OCI-LY7 (cell line): ENCODE results near the gene BAIAP2L1. TPM values are rescaled to one million over a fixed set of nuclear protein-coding genes. Genes with fewer than 3 reads are reported as not detected.

Experiments used
- BruUV-seq: library from RNA; stranded (reverse); fragments of 400-500 nt; replicated peaks from 2 replicates; lab custom pipeline; 2021; lab: Mats Ljungman, UMichigan
- CTCF ChIA-PET: fragments of 300-600 bp; sonication (Branson Sonifier 250); formaldehyde crosslinking; loops from one replicate; lab custom pipeline; 2022; ENCODE audit warnings: antibody characterized with exemption; ENCODE audit not compliant: unreplicated experiment; lab: Charles Lee
- POLR2A ChIA-PET: fragments of 300-600 bp; sonication (Branson Sonifier 250); formaldehyde crosslinking; loops from one replicate; lab custom pipeline; 2022; ENCODE audit warnings: antibody characterized with exemption; lab: Charles Lee
- DNase-seq: peaks from one replicate; pipeline ENCODE4 v3.0.0-alpha.2; 2015; ENCODE audit warnings: low spot score
- H2AFZ ChIP-seq: fragments of 200-600 bp; sonication (generic), shearing (Covaris generic); 2 replicates; pipeline ENCODE4 v1.6.1; 2014; ENCODE audit warnings: mild to moderate bottlenecking, antibody characterized with exemption, low read length, moderate library complexity
- H3K27ac ChIP-seq: fragments of 200-600 bp; sonication (generic); 2 replicates; pipeline ENCODE4 v1.5.1; 2014; ENCODE audit warnings: mixed run types, low read depth, mild to moderate bottlenecking, moderate library complexity, low read length, inconsistent platforms; ENCODE audit not compliant: poor library complexity, severe bottlenecking
- H3K36me3 ChIP-seq: fragments of 200-600 bp; sonication (generic); 2 replicates; pipeline ENCODE4 v1.6.1; 2014; ENCODE audit warnings: mild to moderate bottlenecking, antibody characterized with exemption, low read length, moderate library complexity, mixed read lengths; ENCODE audit not compliant: insufficient read depth
- H3K4me1 ChIP-seq: fragments of 200-600 bp; sonication (generic); 2 replicates; pipeline ENCODE4 v1.5.1; 2014; ENCODE audit warnings: mild to moderate bottlenecking, low read length; ENCODE audit not compliant: insufficient read depth, poor library complexity, severe bottlenecking
- H3K4me2 ChIP-seq: fragments of 200-600 bp; sonication (generic); 2 replicates; pipeline ENCODE4 v1.6.1; 2014; ENCODE audit warnings: mild to moderate bottlenecking, low read length
- H3K4me3 ChIP-seq: fragments of 200-600 bp; sonication (generic); 2 replicates; pipeline ENCODE4 v1.5.1; 2014; ENCODE audit warnings: mild to moderate bottlenecking, low read depth, low read length; ENCODE audit not compliant: poor library complexity, severe bottlenecking
- H3K79me2 ChIP-seq: fragments of 200-600 bp; sonication (generic); 2 replicates; pipeline ENCODE4 v1.6.1; 2016; ENCODE audit warnings: low read depth, mild to moderate bottlenecking, low read length, moderate library complexity, mixed read lengths; ENCODE audit not compliant: insufficient read depth
- H3K9me2 ChIP-seq: fragments of 200-600 bp; sonication (generic); 2 replicates; pipeline ENCODE4 v1.6.1; 2016; ENCODE audit warnings: mild to moderate bottlenecking, low read length, mixed read lengths; ENCODE audit not compliant: insufficient read depth
- H3K9me3 ChIP-seq: fragments of 200-600 bp; sonication (generic); 2 replicates; pipeline ENCODE4 v1.6.1; 2014; ENCODE audit warnings: mild to moderate bottlenecking, mixed run types, low read length, mixed read lengths
- H4K20me1 ChIP-seq: fragments of 200-600 bp; sonication (generic); 2 replicates; pipeline ENCODE4 v1.6.1; 2014; ENCODE audit warnings: mild to moderate bottlenecking, antibody characterized with exemption, low read length, moderate library complexity, mixed read lengths; ENCODE audit not compliant: insufficient read depth
- CTCF ChIP-seq: fragments of 200-600 bp; sonication (generic); conservative IDR thresholded peaks from 2 replicates; pipeline ENCODE4 v1.5.1; 2014; ENCODE audit warnings: mild to moderate bottlenecking, antibody characterized with exemption, low read length, moderate library complexity, mixed read lengths
- EZH2phosphoT487 ChIP-seq: fragments of 200-600 bp; sonication (generic); IDR thresholded peaks from 2 replicates; pipeline ENCODE4 v1.6.1; 2018; ENCODE audit warnings: low read depth, borderline replicate concordance, mild to moderate bottlenecking, mixed run types, antibody characterized with exemption, low read length, moderate library complexity, mixed read lengths
- intact Hi-C: fragments of 100-400 bp; cut with micrococcal nuclease; formaldehyde crosslinking; loops from one replicate; pipeline ENCODE4 v1.10.0; 2022; ENCODE audit not compliant: unreplicated experiment
- total RNA-seq, 2 experiments: library from RNA; depleted of rRNA in 1 of 2; stranded (reverse); fragments of >200 nt in 1 of 2; shearing (Covaris generic) in 1 of 2; gene quantifications; 2 replicates each; pipeline ENCODE4 v1.2.3, GENCODE V29; 2014 to 2022

The BAIAP2L1 gene
- total RNA-seq, 2 experiments from 2014 or later: not detected

- intact Hi-C loops: no loop called here
- ChIA-PET POLR2A (no interaction called here), CTCF (interaction anchor here (0.6 kb wide), 1 partner anchor 401 kb away, joined by 5 read pairs; no protein-coding TSS in a partner anchor)
- H2AFZ ChIP-seq: no peak overlapping the region
- no peaks in the 10 kb centered on the region for H3K9me3 ChIP-seq
- H3K4me3 ChIP-seq: no peak overlapping the region
- H3K4me2 ChIP-seq: no peak overlapping the region
- H3K79me2 ChIP-seq: peaks cover 6% of the 10 kb centered on the region; the same call in 1 of the 2 replicates
- H4K20me1 ChIP-seq: no peaks in the 10 kb centered on the region
- no peak overlapping the region for H3K27ac ChIP-seq
- H3K4me1 ChIP-seq: peaks cover 32% of the 10 kb centered on the region
- no peaks in the 10 kb centered on the region for H3K9me2 ChIP-seq
- no peak for DNase-seq
- BruUV-seq: no TSS peak
- TF ChIP-seq EZH2phosphoT487: no peak
- no peak for TF ChIP-seq CTCF
- no peaks in the 10 kb centered on the region for H3K36me3 ChIP-seq
Observed at GRCh38 chr7:98248156-98248555, 152.7 kb downstream of the BAIAP2L1 start.

GRCh38 chr7:98244871-98245270 is 156.0 kb downstream of the BAIAP2L1 start:
- H2AFZ ChIP-seq: no peak overlapping the region
- no peaks in the 10 kb centered on the region for H3K79me2 ChIP-seq
- TF ChIP-seq CTCF: no peak
- TF ChIP-seq EZH2phosphoT487: no peak
- H3K4me2 ChIP-seq: no peak overlapping the region
- no peaks in the 10 kb centered on the region for H3K9me2 ChIP-seq
- peaks cover 11% of the 10 kb centered on the region for H3K4me1 ChIP-seq
- BruUV-seq: no TSS peak
- no peak overlapping the region for H3K27ac ChIP-seq
- H4K20me1 ChIP-seq: no peaks in the 10 kb centered on the region
- CTCF ChIA-PET: no interaction called here
- intact Hi-C loops: loop anchor here (5.0 kb wide), 1 partner anchor 78 kb away; no protein-coding TSS in a partner anchor
- H3K9me3 ChIP-seq: no peaks in the 10 kb centered on the region
- H3K4me3 ChIP-seq: no peak overlapping the region
- H3K36me3 ChIP-seq: no peaks in the 10 kb centered on the region
- no peak for DNase-seq
- POLR2A ChIA-PET: no interaction called here

GRCh38 chr7:98242934-98243333 is 158.0 kb downstream of the BAIAP2L1 start:
- CTCF ChIA-PET: no interaction called here
- Histone ChIP-seq H3K4me3 (no peak overlapping the region), H3K4me2 (no peak overlapping the region), H2AFZ (no peak overlapping the region), H3K36me3 (peaks cover 4% of the 10 kb centered on the region; the same call in 1 of the 2 replicates), H3K27ac (no peak overlapping the region), H3K9me2 (no peaks in the 10 kb centered on the region), H4K20me1 (no peaks in the 10 kb centered on the region), H3K4me1 (no peaks in the 10 kb centered on the region), H3K79me2 (no peaks in the 10 kb centered on the region), H3K9me3 (no peaks in the 10 kb centered on the region)
- intact Hi-C loops: loop anchor here (5.0 kb wide), 1 partner anchor 76 kb away; no protein-coding TSS in a partner anchor
- no TSS peak for BruUV-seq
- no peak for DNase-seq
- TF ChIP-seq EZH2phosphoT487 (no peak), CTCF (no peak)
- POLR2A ChIA-PET: no interaction called here
